ENCODE results near the gene KANK3. TPM values are rescaled to one million over a fixed set of nuclear protein-coding genes. Genes with fewer than 3 reads are reported as not detected.
A peak's percentile ranks its signal among the peaks of the same experiment; 100 is the strongest.

KANK3 gene
- total and polyA plus RNA-seq, 2 of the 8 experiments (the other 6 are each of a cell fraction or from before 2014, with no cell fraction given) = 2.5 to 4.2 TPM

DNA sequence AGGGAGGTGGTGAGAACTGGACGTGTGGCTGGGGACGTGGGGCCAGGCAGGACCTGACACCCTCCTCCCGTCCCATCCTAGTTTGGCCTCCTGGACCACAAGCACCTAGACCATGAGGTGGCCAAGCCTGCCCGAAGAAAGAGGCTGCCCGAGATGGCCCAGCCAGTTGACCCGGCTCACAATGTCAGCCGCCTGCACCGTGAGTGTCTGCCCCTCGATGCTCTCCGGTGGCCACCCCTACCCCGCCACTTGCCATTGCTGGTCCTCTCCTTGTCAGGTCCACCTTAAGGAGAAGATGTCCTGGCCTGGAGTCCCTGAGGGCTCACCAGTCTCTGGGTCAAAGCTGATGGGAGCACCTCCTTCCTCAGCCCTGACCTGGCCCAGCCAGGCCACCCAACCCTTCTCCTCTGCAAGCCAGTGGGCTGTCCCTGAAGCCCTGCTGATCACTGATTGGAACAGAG lies 23.1 kb upstream of the KANK3 start:
- H2BK12ac ChIP-seq (ENCODE audit: low read depth, low read length) = no peak overlapping the region
- ChIA-PET CTCF (ENCODE audit: partially characterized antibody) (interaction anchor here (0.7 to 5.6 kb wide), 7 partner anchors 12 to 213 kb away, joined by 3 to 57 read pairs (median 4); no protein-coding TSS in a partner anchor), POLR2A (ENCODE audit: partially characterized antibody) (interaction anchor here (1.1 to 9.2 kb wide), 7 partner anchors 10 to 148 kb away, joined by 3 to 71 read pairs (median 4); partner anchors contain the start of genes HNRNPM, RAB11B and ZNF414)
- no peak overlapping the region for H4K8ac ChIP-seq (ENCODE audit: extremely low read depth, insufficient read depth, low read length)
- peaks cover 0 to 15% (median 8%) of the 10 kb centered on the region in 4 experiments; a peak in 6 of 7 replicates for H3K4me1 ChIP-seq (replicated peaks in 1 of 4; ENCODE audit: control insufficient read depth in 3 of 4, insufficient read depth in 4 of 4, low read length in 3 of 4)
- TF ChIP-seq PHF8 (conservative IDR thresholded peaks at IDR 0.05; ENCODE audit: low read depth, low read length) = no peak
- no peak for TF ChIP-seq MAFK (IDR thresholded peaks at IDR 0.05; ENCODE audit: low read depth, low read length)
- 0 out of 2 replicates have a peak, but pooled peaks have one; percentile 19 for TF ChIP-seq SUZ12 (IDR thresholded peaks at IDR 0.05; ENCODE audit: low read length)
- TF ChIP-seq, protein P1, sequence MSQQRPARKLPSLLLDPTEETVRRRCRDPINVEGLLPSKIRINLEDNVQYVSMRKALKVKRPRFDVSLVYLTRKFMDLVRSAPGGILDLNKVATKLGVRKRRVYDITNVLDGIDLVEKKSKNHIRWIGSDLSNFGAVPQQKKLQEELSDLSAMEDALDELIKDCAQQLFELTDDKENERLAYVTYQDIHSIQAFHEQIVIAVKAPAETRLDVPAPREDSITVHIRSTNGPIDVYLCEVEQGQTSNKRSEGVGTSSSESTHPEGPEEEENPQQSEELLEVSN (IDR thresholded peaks at IDR 0.05) = no peak
- TF ChIP-seq, protein P2, sequence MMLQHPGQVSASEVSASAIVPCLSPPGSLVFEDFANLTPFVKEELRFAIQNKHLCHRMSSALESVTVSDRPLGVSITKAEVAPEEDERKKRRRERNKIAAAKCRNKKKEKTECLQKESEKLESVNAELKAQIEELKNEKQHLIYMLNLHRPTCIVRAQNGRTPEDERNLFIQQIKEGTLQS (IDR thresholded peaks at IDR 0.05; ENCODE audit: insufficient read depth, low read depth, low read length) = no peak
- TF ChIP-seq SIN3A (conservative IDR thresholded peaks at IDR 0.05 in 1 of 2, IDR thresholded peaks at IDR 0.05 in 1 of 2; ENCODE audit: low read depth in 1 of 2, low read length in 2 of 2) = no peak
- FAIRE-seq (no peak), DNase-seq (ENCODE audit: low read depth in 1 of 2, low spot score in 2 of 2) (no peak)
- H3K9ac ChIP-seq (replicated peaks in 1 of 4; ENCODE audit: extremely low read depth in 1 of 4, low read depth in 3 of 4, low read length in 3 of 4) = no peak overlapping the region
- no peaks in the 10 kb centered on the region for H3K79me2 ChIP-seq (ENCODE audit: control insufficient read depth in 1 of 2, insufficient read depth in 2 of 2, low read length in 2 of 2)
- no peak overlapping the region for H4K5ac ChIP-seq (ENCODE audit: insufficient read length, low read depth, low read length)
- H3K9me3 ChIP-seq (ENCODE audit: insufficient read depth in 2 of 2, low read depth in 1 of 2, low read length in 1 of 2) = no peaks in the 10 kb centered on the region
- H3K27me3 ChIP-seq (replicated peaks in 1 of 4; ENCODE audit: control insufficient read depth in 3 of 4, extremely low read depth in 1 of 4, insufficient read depth in 3 of 4, low read length in 3 of 4) = peaks cover 0 to 26% (median 18%) of the 10 kb centered on the region in 4 experiments; a peak in 6 of 7 replicates
- no peak overlapping the region for H4K91ac ChIP-seq (replicated peaks; ENCODE audit: insufficient read length, low read length)
- H3K4me2 ChIP-seq (ENCODE audit: insufficient read depth in 1 of 2, low read depth in 2 of 2, low read length in 2 of 2) = no peak overlapping the region
- H2AK5ac ChIP-seq (ENCODE audit: low read depth, low read length) = peak overlapping the region; percentile 65; the same call in 1 of the 2 replicates
- no peak overlapping the region for H2BK20ac ChIP-seq (ENCODE audit: low read length)
- no peak overlapping the region for H3K4me3 ChIP-seq (ENCODE audit: extremely low read depth in 1 of 4, insufficient read depth in 2 of 4, low read depth in 3 of 4, low read length in 4 of 4)
- H2BK5ac ChIP-seq (ENCODE audit: low read depth, low read length) = 0 out of 2 replicates have a peak overlapping the region, but pooled peaks have one; percentile 35
- H3K14ac ChIP-seq (ENCODE audit: insufficient read length) = no peak overlapping the region
- H3K36me3 ChIP-seq (ENCODE audit: control insufficient read depth in 2 of 4, insufficient read depth in 4 of 4, low read length in 3 of 4) = no peaks in the 10 kb centered on the region
- no peak overlapping the region for H3K18ac ChIP-seq (ENCODE audit: extremely low read depth, low read length)
- 89% methylated on average over 8 of the region's 11 CpGs; no CpG with 5 or more reads in 1 of the 2 experiments for WGBS, 2 experiments (ENCODE audit: extremely low coverage in 1 of 2, insufficient coverage in 1 of 2, insufficient read length in 1 of 2, insufficient replicate concordance in 2 of 2, low coverage in 1 of 2, low lambda C conversion rate in 2 of 2, missing lambda C conversion rate in 1 of 2)
- H2AFZ ChIP-seq (ENCODE audit: low read length) = no peak overlapping the region
- no peak overlapping the region for H2BK120ac ChIP-seq (replicated peaks; ENCODE audit: low read depth, low read length)
- no peak overlapping the region for H3K4ac ChIP-seq (replicated peaks; ENCODE audit: insufficient read length, low read depth, low read length)
- no peak overlapping the region for H3K23ac ChIP-seq (ENCODE audit: insufficient read length)
- H3K27ac ChIP-seq (ENCODE audit: low read depth, low read length) = no peak overlapping the region
- H3K56ac ChIP-seq (replicated peaks; ENCODE audit: insufficient read length, low read depth, low read length) = no peak overlapping the region
- 0 out of 2 replicates have a peak overlapping the region, but pooled peaks have one; percentile 16 for H2BK15ac ChIP-seq (ENCODE audit: low read length)
- H4K20me1 ChIP-seq (replicated peaks in 1 of 2; ENCODE audit: control insufficient read depth in 1 of 2, insufficient read depth in 2 of 2, low read length in 2 of 2) = no peaks in the 10 kb centered on the region
- H3K23me2 ChIP-seq (ENCODE audit: low read depth, low read length) = peaks cover 18% of the 10 kb centered on the region; the same call in 1 of the 2 replicates
- H3K79me1 ChIP-seq (ENCODE audit: low read depth, low read length) = no peaks in the 10 kb centered on the region; the same call in 1 of the 2 replicates
